Head of caudate nucleus (tissue), 42 donors: ENCODE data around the gene TMEM237.

ENCODE experiments used
- DNase-seq, 42 donors: peaks; one replicate each; pipeline versions ENCODE4 v3.0.0 to v3.0.0-alpha.2; 2020 to 2021; ENCODE audit warnings: mixed read lengths in 7 of 42
- intact Hi-C: fragments of 100-400 bp; cut with DNase I; formaldehyde crosslinking; loops from one replicate; pipeline ENCODE4 v1.15.0; 2022

TMEM237 gene

DNA sequence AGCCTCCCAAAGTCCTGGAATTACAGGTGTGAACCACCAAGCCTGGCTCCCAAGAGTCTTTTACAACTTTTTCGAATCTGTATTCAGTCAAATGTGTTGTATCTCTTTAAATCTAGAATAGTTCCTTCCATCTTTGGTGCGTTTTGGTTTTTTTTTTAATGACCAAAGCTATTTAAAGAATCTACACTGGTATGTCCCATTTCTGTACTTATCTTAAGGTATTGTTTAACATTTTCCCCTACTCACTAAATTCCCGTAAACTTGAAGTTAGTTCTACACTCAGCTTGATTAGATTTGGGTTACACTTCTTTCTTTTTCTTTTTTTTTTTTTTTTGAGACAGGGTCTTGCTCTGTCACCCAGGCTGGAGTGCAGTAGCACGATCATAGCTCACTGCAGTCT lies 63.8 kb downstream of the TMEM237 start:
- intact Hi-C loops, result no loop called here
- no peak for DNase-seq

DNA sequence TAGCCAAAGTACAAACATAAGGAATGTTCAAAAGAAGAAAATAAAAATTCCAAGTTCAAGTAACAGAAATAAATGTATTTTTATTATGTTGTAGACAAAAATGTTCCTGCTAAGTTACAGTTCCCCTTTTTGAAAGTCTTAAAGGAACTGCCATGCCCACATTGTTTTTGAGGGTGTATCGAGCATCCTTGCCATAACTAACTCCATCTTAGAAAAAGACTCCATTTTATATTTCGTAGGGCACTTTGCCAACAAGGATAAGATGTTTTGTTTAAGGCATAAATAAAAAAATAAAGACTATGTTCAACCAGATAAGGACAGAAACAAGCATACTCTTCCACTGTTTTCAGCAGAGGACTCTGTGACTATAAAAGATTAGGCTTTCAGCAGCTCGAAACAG lies 67.3 kb downstream of the TMEM237 start:
- intact Hi-C loops, result no loop called here
- no peak for DNase-seq

DNA sequence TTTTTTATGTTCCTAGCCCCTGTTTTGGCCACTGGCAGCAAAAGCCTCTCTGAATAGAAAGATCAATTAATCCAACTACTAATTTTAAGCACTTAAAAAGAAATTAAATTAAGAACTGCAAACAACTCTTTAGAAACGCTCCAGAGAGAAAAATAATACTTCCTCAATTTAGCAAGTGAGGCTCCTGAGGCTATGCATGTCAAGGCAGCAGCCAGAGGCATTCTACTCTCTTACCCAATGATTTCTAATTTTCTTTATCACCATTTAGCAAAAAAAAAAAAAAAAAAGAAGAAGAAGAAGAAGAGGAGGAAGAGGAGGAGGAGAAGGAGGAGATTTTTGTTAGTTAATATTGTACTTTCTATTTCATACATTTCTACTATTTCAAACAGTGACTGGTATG lies 68.5 kb downstream of the TMEM237 start:
- no peak for DNase-seq
- intact Hi-C loops, result no loop called here

DNA sequence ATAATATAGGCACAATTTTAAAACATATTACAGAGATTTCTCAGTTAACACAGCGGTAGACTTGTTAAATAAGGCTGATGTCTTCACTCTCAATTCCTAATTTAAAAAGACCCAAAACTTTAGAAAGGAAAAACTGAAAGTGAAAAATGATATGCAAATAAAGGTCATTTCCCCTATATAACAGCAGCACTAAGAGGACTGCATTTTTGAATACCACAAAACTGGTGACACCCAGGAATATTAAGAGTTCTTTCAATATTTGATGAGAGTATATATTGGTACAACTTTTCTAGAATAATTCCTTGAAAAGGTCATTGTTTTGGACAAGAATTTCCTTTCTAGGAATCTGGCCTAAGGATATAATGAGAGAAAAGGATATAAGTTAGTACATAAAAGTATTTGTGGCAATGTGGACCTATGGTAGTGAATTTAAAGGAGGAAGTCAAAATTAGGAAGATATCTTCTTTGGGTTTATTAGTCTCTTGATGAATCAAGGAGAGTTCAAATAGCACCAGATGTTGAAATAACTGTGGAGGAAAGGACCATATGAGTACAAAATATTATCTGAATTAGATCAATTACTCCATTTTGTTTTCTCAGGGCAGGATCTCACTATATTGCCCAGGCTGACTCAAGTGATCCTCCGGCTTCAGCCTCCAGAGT lies 70.3 kb downstream of the TMEM237 start:
- intact Hi-C loops, result no loop called here
- no peak for DNase-seq
